Measurements from ENCODE around the gene MRPS7. TPM values are rescaled to one million over a fixed set of nuclear protein-coding genes. Genes with fewer than 3 reads are reported as not detected.

Gene MRPS7
- total and polyA plus RNA-seq, 10 of the 15 experiments (the other 5 are each of a cell fraction or from before 2014, with no cell fraction given), result 88.4 to 217 (median 109) TPM

- TF ChIP-seq CHD1 (IDR thresholded peaks at IDR 0.05; ENCODE audit: low read depth, low read length), result no peak
- no peak; the same call in 1 of the 2 replicates for TF ChIP-seq POLR2A (IDR thresholded peaks at IDR 0.05; ENCODE audit: low read depth, low read length)
These were observed 21.8 kb upstream of the MRPS7 start (continued) for GRCh38 chr17:75239778-75240393.

- ChIA-PET CTCF (interaction anchor here (0.5 to 4.3 kb wide), 21 partner anchors 9 to 784 kb away, joined by 3 to 34 read pairs (median 4); partner anchors contain the start of genes GGA3, MIF4GD, MRPS7 and NUP85), POLR2A (interaction anchor here (0.6 to 0.9 kb wide), 2 partner anchors 22 to 134 kb away, joined by 3 to 4 read pairs; no protein-coding TSS in a partner anchor), RAD21 (ENCODE audit: unreplicated experiment) (interaction anchor here (0.7 to 1.6 kb wide), 8 partner anchors 20 to 279 kb away, joined by 3 to 9 read pairs (median 4); partner anchors contain the start of genes MIF4GD and NUP85), SMC1A (ENCODE audit: uncharacterized antibody, unreplicated experiment) (interaction anchor here (1.0 to 2.3 kb wide), 5 partner anchors 10 to 55 kb away, joined by 3 to 10 read pairs (median 6); partner anchors contain the start of genes GGA3, MIF4GD and MRPS7)
- FAIRE-seq, result no peak
- in situ Hi-C loops (cut with MboI) (no loop called here), intact Hi-C loops (cut with micrococcal nuclease; ENCODE audit: unreplicated experiment) (loop anchor here (1.0 kb wide), 1 partner anchor 172 kb away; no protein-coding TSS in a partner anchor)
- WGBS (ENCODE audit: insufficient coverage, insufficient replicate concordance, low lambda C conversion rate, missing lambda C conversion rate), result 80% methylated on average over 23 of the region's 23 CpGs
- Histone ChIP-seq H3K36me3 (ENCODE audit: control insufficient read depth in 2 of 2, insufficient read depth in 2 of 2, low read length in 1 of 2) (peaks cover 60 to 65% of the 10 kb centered on the region in 2 experiments), H3K9me3 (replicated peaks; ENCODE audit: control insufficient read depth, insufficient read depth, low read length) (no peaks in the 10 kb centered on the region), H3K4me3 (no peak overlapping the region), H3K4me1 (ENCODE audit: control insufficient read depth, insufficient read depth, low read length) (peaks cover 43% of the 10 kb centered on the region), H4K20me1 (ENCODE audit: control insufficient read depth, insufficient read depth) (no peaks in the 10 kb centered on the region; the same call in 1 of the 2 replicates), H3K27me3 (replicated peaks in 1 of 2; ENCODE audit: control insufficient read depth in 2 of 2, insufficient read depth in 2 of 2, low read length in 1 of 2) (no peaks in the 10 kb centered on the region), H2AFZ (ENCODE audit: control insufficient read depth, low read depth, low read length) (no peak overlapping the region), H3K79me2 (ENCODE audit: control insufficient read depth, insufficient read depth, low read length) (no peaks in the 10 kb centered on the region; the same call in 1 of the 2 replicates), H3K4me2 (ENCODE audit: control insufficient read depth, insufficient read depth) (no peak overlapping the region), H3K9ac (ENCODE audit: control insufficient read depth, insufficient read depth, low read length) (no peak overlapping the region), H3K27ac (ENCODE audit: control insufficient read depth, insufficient read depth) (no peak overlapping the region)
- no TSS peak for BruUV-seq (replicated peaks)
- DNase-seq (ENCODE audit: low read depth, low spot score), result no peak
- peak; percentile 67 for ATAC-seq
- TF ChIP-seq ZNF274 (IDR thresholded peaks at IDR 0.05; ENCODE audit: insufficient read depth, insufficient read length), result no peak
- TF ChIP-seq, protein P1, sequence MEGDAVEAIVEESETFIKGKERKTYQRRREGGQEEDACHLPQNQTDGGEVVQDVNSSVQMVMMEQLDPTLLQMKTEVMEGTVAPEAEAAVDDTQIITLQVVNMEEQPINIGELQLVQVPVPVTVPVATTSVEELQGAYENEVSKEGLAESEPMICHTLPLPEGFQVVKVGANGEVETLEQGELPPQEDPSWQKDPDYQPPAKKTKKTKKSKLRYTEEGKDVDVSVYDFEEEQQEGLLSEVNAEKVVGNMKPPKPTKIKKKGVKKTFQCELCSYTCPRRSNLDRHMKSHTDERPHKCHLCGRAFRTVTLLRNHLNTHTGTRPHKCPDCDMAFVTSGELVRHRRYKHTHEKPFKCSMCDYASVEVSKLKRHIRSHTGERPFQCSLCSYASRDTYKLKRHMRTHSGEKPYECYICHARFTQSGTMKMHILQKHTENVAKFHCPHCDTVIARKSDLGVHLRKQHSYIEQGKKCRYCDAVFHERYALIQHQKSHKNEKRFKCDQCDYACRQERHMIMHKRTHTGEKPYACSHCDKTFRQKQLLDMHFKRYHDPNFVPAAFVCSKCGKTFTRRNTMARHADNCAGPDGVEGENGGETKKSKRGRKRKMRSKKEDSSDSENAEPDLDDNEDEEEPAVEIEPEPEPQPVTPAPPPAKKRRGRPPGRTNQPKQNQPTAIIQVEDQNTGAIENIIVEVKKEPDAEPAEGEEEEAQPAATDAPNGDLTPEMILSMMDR (IDR thresholded peaks at IDR 0.05 in 2 of 3, conservative IDR thresholded peaks at IDR 0.05 in 1 of 3; ENCODE audit: control insufficient read depth in 2 of 3, extremely low read depth in 1 of 3, insufficient read depth in 1 of 3, low read depth in 3 of 3, low read length in 3 of 3), result peak; percentile 61 to 86 (median 61)
- no peak for TF ChIP-seq ASH2L (IDR thresholded peaks at IDR 0.05; ENCODE audit: borderline replicate concordance, low read depth)
- no peak for TF ChIP-seq CBFB (IDR thresholded peaks at IDR 0.05; ENCODE audit: low read depth)
- no peak for TF ChIP-seq FOXM1 (IDR thresholded peaks at IDR 0.05; ENCODE audit: low read depth, low read length)
- TF ChIP-seq POLR2AphosphoS5 (IDR thresholded peaks at IDR 0.05; ENCODE audit: low read length), result no peak
- peak; percentile 29; the same call in 1 of the 2 replicates for TF ChIP-seq SMARCA5 (IDR thresholded peaks at IDR 0.05)
- TF ChIP-seq TBL1XR1 (IDR thresholded peaks at IDR 0.05; ENCODE audit: low read depth, low read length), result no peak
- TF ChIP-seq JUND (IDR thresholded peaks at IDR 0.05; ENCODE audit: low read depth, low read length), result no peak
- TF ChIP-seq NFYB (IDR thresholded peaks at IDR 0.05; ENCODE audit: insufficient read depth, low read depth, low read length), result no peak
- TF ChIP-seq EP300 (IDR thresholded peaks at IDR 0.05; ENCODE audit: borderline replicate concordance in 1 of 2, control insufficient read depth in 1 of 2, low read depth in 2 of 2, low read length in 2 of 2), result no peak
- no peak for TF ChIP-seq IKZF2 (IDR thresholded peaks at IDR 0.05)
- peak; percentile 29; the same call in 1 of the 2 replicates for TF ChIP-seq SMC3 (IDR thresholded peaks at IDR 0.05; ENCODE audit: borderline replicate concordance, low read length)
- TF ChIP-seq SREBF2 (IDR thresholded peaks at IDR 0.05; ENCODE audit: low read length), result no peak
- TF ChIP-seq, protein P2, sequence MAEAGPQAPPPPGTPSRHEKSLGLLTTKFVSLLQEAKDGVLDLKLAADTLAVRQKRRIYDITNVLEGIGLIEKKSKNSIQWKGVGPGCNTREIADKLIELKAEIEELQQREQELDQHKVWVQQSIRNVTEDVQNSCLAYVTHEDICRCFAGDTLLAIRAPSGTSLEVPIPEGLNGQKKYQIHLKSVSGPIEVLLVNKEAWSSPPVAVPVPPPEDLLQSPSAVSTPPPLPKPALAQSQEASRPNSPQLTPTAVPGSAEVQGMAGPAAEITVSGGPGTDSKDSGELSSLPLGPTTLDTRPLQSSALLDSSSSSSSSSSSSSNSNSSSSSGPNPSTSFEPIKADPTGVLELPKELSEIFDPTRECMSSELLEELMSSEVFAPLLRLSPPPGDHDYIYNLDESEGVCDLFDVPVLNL (IDR thresholded peaks at IDR 0.05; ENCODE audit: low read depth, low read length), result no peak
- TF ChIP-seq IKZF1 (conservative IDR thresholded peaks at IDR 0.05), result 0 out of 2 replicates have a peak, but pooled peaks have one; percentile 13
- TF ChIP-seq POLR2A (IDR thresholded peaks at IDR 0.05; ENCODE audit: low read depth, low read length), result peak; percentile 11; the same call in 1 of the 2 replicates
- peak; percentile 47; the same call in 1 of the 2 replicates for TF ChIP-seq YY1 (IDR thresholded peaks at IDR 0.05; ENCODE audit: low read depth, low read length)
These were observed 21.1 kb upstream of the MRPS7 start for GRCh38 chr17:75240394-75241142.
